ENCODE results near the gene STOM.

DNA sequence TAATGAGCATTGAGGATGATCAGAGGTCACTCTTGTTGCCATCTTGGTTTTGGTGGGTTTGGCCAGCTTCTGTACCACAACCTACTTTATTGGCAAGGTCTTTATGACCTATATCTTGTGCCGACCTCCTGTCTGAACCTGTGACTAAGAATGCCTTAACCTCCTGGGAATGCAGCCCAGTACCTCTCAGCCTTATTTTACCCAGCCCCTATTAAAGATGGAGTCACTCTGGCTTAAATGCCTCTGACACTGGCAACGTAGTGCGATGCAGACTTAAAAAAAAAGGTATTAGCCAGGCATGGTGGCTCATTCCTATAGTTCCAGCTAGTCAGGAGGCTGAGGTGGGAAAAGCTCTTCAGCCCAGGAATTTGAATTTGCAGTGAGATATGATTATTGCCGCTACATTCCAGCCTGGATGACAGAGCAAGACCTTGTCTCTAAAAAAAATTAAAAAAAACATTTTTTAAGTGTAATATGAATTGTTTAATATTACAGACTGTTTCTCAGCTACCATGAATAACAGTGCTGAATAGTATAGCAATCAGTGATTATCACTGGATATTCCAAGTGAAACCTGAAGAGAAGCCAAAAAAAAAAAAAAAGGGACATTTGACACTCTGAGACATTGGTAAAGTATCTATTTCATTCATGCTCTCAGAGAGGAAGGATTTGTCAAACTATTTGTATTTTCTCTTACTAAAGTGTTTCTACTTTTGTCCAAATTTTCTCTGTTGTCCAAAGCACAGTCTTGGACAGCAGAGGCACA is 18.3 kb upstream of the STOM start:
- TF ChIP-seq YY1 (IDR thresholded peaks at IDR 0.05; ENCODE audit: insufficient read depth, insufficient read length) (no peak), SUZ12 (IDR thresholded peaks at IDR 0.05; ENCODE audit: extremely low read depth, insufficient read depth, insufficient read length) (no peak), ZNF274 (IDR thresholded peaks at IDR 0.05; ENCODE audit: low read depth, low read length) (no peak)

Data from NT2/D1 (cell line).